ENCODE results near the gene ZFP62. TPM values are rescaled to one million over a fixed set of nuclear protein-coding genes. Genes with fewer than 3 reads are reported as not detected.
A peak's percentile ranks its signal among the peaks of the same experiment; 100 is the strongest.

The ZFP62 gene
- total RNA-seq, 4 donors from 2014 or later, result 17.0 to 35.1 (median 25.3) TPM

GRCh38 chr5:180807654-180808414 lies 53.2 kb downstream of the ZFP62 start:
- Histone ChIP-seq H3K27ac (peak overlapping the region; percentile 96 to 98 (median 96)), H3K4me1 (peaks cover 3 to 79% (median 52%) of the 10 kb centered on the region in 4 donors), H3K36me3 (no peaks in the 10 kb centered on the region), H3K9me3 (no peaks in the 10 kb centered on the region), H3K4me3 (peak overlapping the region in 3 of 4 donors; percentile 13 to 65 (median 25)), H3K27me3 (no peaks in the 10 kb centered on the region)
- TF ChIP-seq POLR2A (IDR thresholded peaks at IDR 0.05), result no peak
- 34% methylated on average over 6 of the region's 6 CpGs for WGBS, 2 donors
- DNase-seq (ENCODE audit: low spot score in 2 of 2), result no peak

- no peaks in the 10 kb centered on the region for H3K27me3 ChIP-seq
- peak overlapping the region; percentile 31 to 96 (median 96) for H3K27ac ChIP-seq
- 67 to 88% methylated on average over 1 of the region's 1 CpG for WGBS, 2 donors
- TF ChIP-seq CTCF (IDR thresholded peaks at IDR 0.05) (no peak), POLR2A (IDR thresholded peaks at IDR 0.05) (no peak), EP300 (IDR thresholded peaks at IDR 0.05) (no peak)
- peak overlapping the region in 1 of 4 donors; percentile 65 for H3K4me3 ChIP-seq
- H3K9me3 ChIP-seq, result no peaks in the 10 kb centered on the region
- H3K36me3 ChIP-seq, result no peaks in the 10 kb centered on the region
- H3K4me1 ChIP-seq, result peaks cover 3 to 77% (median 52%) of the 10 kb centered on the region in 4 donors
- no peak for DNase-seq (ENCODE audit: low spot score in 2 of 2)
These were observed 54.0 kb downstream of the ZFP62 start for GRCh38 chr5:180807046-180807445.

- DNase-seq (ENCODE audit: low spot score in 2 of 2), result no peak
- Histone ChIP-seq H3K4me1 (peaks cover 3 to 74% (median 53%) of the 10 kb centered on the region in 4 donors), H3K27me3 (no peaks in the 10 kb centered on the region), H3K27ac (peak overlapping the region; percentile 31 to 96 (median 96)), H3K36me3 (no peaks in the 10 kb centered on the region), H3K9me3 (no peaks in the 10 kb centered on the region), H3K4me3 (peak overlapping the region in 1 of 4 donors; percentile 65)
- WGBS, 2 donors, result 38 to 39% methylated on average over 9 of the region's 9 CpGs
- no peak for TF ChIP-seq POLR2A (IDR thresholded peaks at IDR 0.05)
- TF ChIP-seq EP300 (IDR thresholded peaks at IDR 0.05), result peak in 1 of 2 donors; percentile 19
These were observed 54.6 kb downstream of the ZFP62 start for GRCh38 chr5:180806351-180807011.

- TF ChIP-seq EP300 (IDR thresholded peaks at IDR 0.05) (no peak), POLR2A (IDR thresholded peaks at IDR 0.05) (no peak), CTCF (IDR thresholded peaks at IDR 0.05) (no peak)
- H3K27ac ChIP-seq, result peak overlapping the region; percentile 88 to 96 (median 94)
- no peak for DNase-seq (ENCODE audit: low spot score in 2 of 2)
- H3K9me3 ChIP-seq, result no peaks in the 10 kb centered on the region
- WGBS, 2 donors, result 77 to 90% methylated on average over 17 to 19 of the region's 22 CpGs
- H3K27me3 ChIP-seq, result no peaks in the 10 kb centered on the region
- H3K36me3 ChIP-seq, result peaks cover 0 to 8% (median 0%) of the 10 kb centered on the region in 3 donors
- H3K4me3 ChIP-seq, result peak overlapping the region; percentile 4 to 98 (median 51)
- H3K4me1 ChIP-seq, result peaks cover 3 to 89% (median 74%) of the 10 kb centered on the region in 4 donors
These were observed 56.9 kb downstream of the ZFP62 start for GRCh38 chr5:180804129-180804618.

- no peaks in the 10 kb centered on the region for H3K27me3 ChIP-seq
- peaks cover 0 to 89% (median 75%) of the 10 kb centered on the region in 4 donors for H3K4me1 ChIP-seq
- peak overlapping the region; percentile 88 to 96 (median 94) for H3K27ac ChIP-seq
- 39 to 45% methylated on average over 32 to 40 of the region's 41 CpGs for WGBS, 2 donors
- peak in 1 of 2 donors; percentile 72 for DNase-seq (ENCODE audit: low spot score in 2 of 2)
- H3K36me3 ChIP-seq, result peaks cover 0 to 8% (median 0%) of the 10 kb centered on the region in 3 donors
- no peaks in the 10 kb centered on the region for H3K9me3 ChIP-seq
- TF ChIP-seq EP300 (IDR thresholded peaks at IDR 0.05) (peak in 1 of 2 donors; percentile 48), POLR2A (IDR thresholded peaks at IDR 0.05) (peak; percentile 26 to 35), CTCF (IDR thresholded peaks at IDR 0.05) (peak in 1 of 5 experiments; percentile 10)
- H3K4me3 ChIP-seq, result peak overlapping the region; percentile 65 to 98 (median 95)
These were observed 57.6 kb downstream of the ZFP62 start for GRCh38 chr5:180803181-180804128.
